H9 (cell line): ENCODE results near the gene PLCH1. TPM values are rescaled to one million over a fixed set of nuclear protein-coding genes. Genes with fewer than 3 reads are reported as not detected.

ENCODE experiments used
- DNase-seq: peaks from one replicate; pipeline ENCODE4 v3.0.0-alpha.2; 2017
- H2AFZ ChIP-seq: one replicate; pipeline ENCODE4 v1.6.1; 2013; ENCODE audit warnings: mild to moderate bottlenecking, low read length, control low read depth, moderate library complexity
- H2AK5ac ChIP-seq: 2 replicates; pipeline ENCODE4 v1.6.1; 2013; ENCODE audit warnings: low read length, control low read depth, mixed read lengths; ENCODE audit not compliant: insufficient read length
- H2BK120ac ChIP-seq: one replicate; pipeline ENCODE4 v1.6.1; 2013; ENCODE audit warnings: low read depth, mild to moderate bottlenecking, low read length, control low read depth, inconsistent platforms; ENCODE audit not compliant: poor library complexity, severe bottlenecking
- H2BK12ac ChIP-seq: 2 replicates; pipeline ENCODE4 v1.6.1; 2013; ENCODE audit warnings: low read length, control low read depth, mixed read lengths, low read depth; ENCODE audit not compliant: insufficient read length
- H2BK15ac ChIP-seq: 2 replicates; pipeline ENCODE4 v1.6.1; 2013; ENCODE audit warnings: low read depth, low read length, control low read depth
- H2BK20ac ChIP-seq: one replicate; pipeline ENCODE4 v1.6.1; 2013; ENCODE audit warnings: low read depth, mild to moderate bottlenecking, low read length, control low read depth, inconsistent platforms; ENCODE audit not compliant: poor library complexity, severe bottlenecking
- H2BK5ac ChIP-seq: 2 replicates; pipeline ENCODE4 v1.6.1; 2013; ENCODE audit warnings: low read length, control low read depth, mixed read lengths; ENCODE audit not compliant: insufficient read length
- H3K14ac ChIP-seq: 2 replicates; pipeline ENCODE4 v1.6.1; 2013; ENCODE audit warnings: low read length, control low read depth; ENCODE audit not compliant: insufficient read depth
- H3K18ac ChIP-seq: 2 replicates; pipeline ENCODE4 v1.6.1; 2013; ENCODE audit warnings: low read depth, mild to moderate bottlenecking, mixed read lengths, low read length, control low read depth; ENCODE audit not compliant: insufficient read length
- H3K23ac ChIP-seq: 2 replicates; pipeline ENCODE4 v1.6.1; 2013; ENCODE audit warnings: low read length, control low read depth, mixed read lengths, low read depth; ENCODE audit not compliant: insufficient read length
- H3K23me2 ChIP-seq: 2 replicates; pipeline ENCODE4 v1.6.1; 2013; ENCODE audit warnings: low read depth, mild to moderate bottlenecking, mixed read lengths, low read length, control low read depth; ENCODE audit not compliant: insufficient read length, poor library complexity, severe bottlenecking
- H3K27ac ChIP-seq: 2 replicates; pipeline ENCODE4 v1.5.1; 2013; ENCODE audit warnings: low read length, control low read depth, mixed read lengths, low read depth; ENCODE audit not compliant: insufficient read length
- H3K27me3 ChIP-seq: 2 replicates; pipeline ENCODE4 v1.6.1; 2013; ENCODE audit warnings: low read length, control low read depth, inconsistent platforms; ENCODE audit not compliant: insufficient read depth
- H3K4ac ChIP-seq: 2 replicates; pipeline ENCODE4 v1.6.1; 2013; ENCODE audit warnings: low read depth, mild to moderate bottlenecking, control low read depth, inconsistent platforms, low read length, moderate library complexity
- H3K4me1 ChIP-seq: 2 replicates; pipeline ENCODE4 v1.6.1; 2013; ENCODE audit warnings: low read length, control low read depth, inconsistent platforms; ENCODE audit not compliant: insufficient read depth
- H3K4me2 ChIP-seq: 2 replicates; pipeline ENCODE4 v1.6.1; 2013; ENCODE audit warnings: low read length, control low read depth, mixed read lengths; ENCODE audit not compliant: insufficient read length, insufficient read depth
- H3K56ac ChIP-seq: 2 replicates; pipeline ENCODE4 v1.6.1; 2013; ENCODE audit warnings: low read depth, mild to moderate bottlenecking, mixed read lengths, low read length, control low read depth; ENCODE audit not compliant: insufficient read length
- H3K79me1 ChIP-seq: 2 replicates; pipeline ENCODE4 v1.6.1; 2013; ENCODE audit warnings: low read depth, mild to moderate bottlenecking, moderate library complexity, low read length, control low read depth, inconsistent platforms; ENCODE audit not compliant: insufficient read depth, poor library complexity, severe bottlenecking
- H3K79me2 ChIP-seq: 2 replicates; pipeline ENCODE4 v1.6.1; 2013; ENCODE audit warnings: low read length, control low read depth, inconsistent platforms; ENCODE audit not compliant: insufficient read depth
- H3K9ac ChIP-seq: 2 replicates; pipeline ENCODE4 v1.6.1; 2013; ENCODE audit warnings: low read length, control low read depth, mixed read lengths; ENCODE audit not compliant: insufficient read length; ENCODE audit errors: extremely low read depth
- H3K9me3 ChIP-seq: one replicate; pipeline ENCODE4 v1.6.1; 2013; ENCODE audit warnings: low read depth, low read length, inconsistent platforms; ENCODE audit not compliant: control insufficient read depth
- H3T11ph ChIP-seq: one replicate; pipeline ENCODE4 v1.6.1; 2013; ENCODE audit warnings: mild to moderate bottlenecking, low read length, control low read depth, inconsistent platforms
- H4K20me1 ChIP-seq: one replicate; pipeline ENCODE4 v1.6.1; 2013; ENCODE audit not compliant: control insufficient read depth, insufficient read length, insufficient read depth
- H4K5ac ChIP-seq: 2 replicates; pipeline ENCODE4 v1.6.1; 2013; ENCODE audit warnings: low read depth, mild to moderate bottlenecking, mixed read lengths, low read length, control low read depth; ENCODE audit not compliant: insufficient read length
- H4K8ac ChIP-seq: replicated peaks from 2 replicates; pipeline ENCODE4 v1.6.1; 2013; ENCODE audit warnings: low read length, control low read depth, mixed read lengths, low read depth; ENCODE audit not compliant: insufficient read length
- H4K91ac ChIP-seq: 2 replicates; pipeline ENCODE4 v1.6.1; 2013; ENCODE audit warnings: low read depth, mild to moderate bottlenecking, moderate library complexity, mixed read lengths, low read length, control low read depth; ENCODE audit not compliant: insufficient read length
- H3K27ac Mint-ChIP-seq, 3 experiments: 2 replicates in 2 of 3; 3 replicates in 1 of 3; pipeline ENCODE4 v1.8.0; 2020 to 2021; ENCODE audit warnings: mixed read lengths in 3 of 3, mild to moderate bottlenecking in 1 of 3, moderate library complexity in 1 of 3
- H3K27me3 Mint-ChIP-seq: 2 replicates; pipeline ENCODE4 v1.8.0; 2021; ENCODE audit warnings: low read depth, mild to moderate bottlenecking, moderate library complexity, mixed read lengths
- H3K36me3 Mint-ChIP-seq, 3 experiments: 2 replicates in 2 of 3; 3 replicates in 1 of 3; pipeline ENCODE4 v1.8.0; 2020 to 2021; ENCODE audit warnings: low read depth in 3 of 3, mixed read lengths in 3 of 3; ENCODE audit not compliant: insufficient read depth in 1 of 3
- H3K4me1 Mint-ChIP-seq, 2 experiments: 2 replicates each; pipeline ENCODE4 v1.8.0; 2020; ENCODE audit warnings: mixed read lengths in 2 of 2
- H3K4me3 Mint-ChIP-seq, 2 experiments: 2 replicates in 1 of 2; 3 replicates in 1 of 2; pipeline ENCODE4 v1.8.0; 2020 to 2021; ENCODE audit warnings: mild to moderate bottlenecking in 2 of 2, mixed read lengths in 2 of 2, moderate library complexity in 1 of 2
- H3K9me3 Mint-ChIP-seq, 2 experiments: 2 replicates in 1 of 2; 3 replicates in 1 of 2; pipeline ENCODE4 v1.8.0; 2020; ENCODE audit warnings: mild to moderate bottlenecking in 2 of 2, mixed read lengths in 2 of 2, moderate library complexity in 1 of 2
- CTCF ChIP-seq: fragments of 200-600 bp; sonication (generic); conservative IDR thresholded peaks from 3 replicates; pipeline ENCODE4 v1.8.0; 2021; ENCODE audit warnings: antibody characterized with exemption, mild to moderate bottlenecking
- WGBS: extraction: QIAGEN DNeasy Blood & Tissue Kit; methylation state at CpG from one replicate; pipeline ENCODE4 v1.1.7; 2013; ENCODE audit warnings: missing lambda C conversion rate, low lambda C conversion rate, mixed read lengths; ENCODE audit not compliant: insufficient read length; ENCODE audit errors: extremely low coverage; 5-methylcytosine and 5-hydroxymethylcytosine counted together
- total RNA-seq: library from RNA; stranded (reverse); gene quantifications from 2 replicates; pipeline ENCODE4 v1.2.1, GENCODE V29; 2021

PLCH1 gene
- total RNA-seq, 1 experiment from 2014 or later: 19.0 TPM

- no peak overlapping the region for H2BK20ac ChIP-seq
- H4K91ac ChIP-seq: no peak overlapping the region
- no peak overlapping the region for H4K5ac ChIP-seq
- H3K56ac ChIP-seq: no peak overlapping the region
- H3K23me2 ChIP-seq: no peaks in the 10 kb centered on the region
- H2BK12ac ChIP-seq: no peak overlapping the region
- Mint-ChIP-seq H3K27me3 (peaks cover 3% of the 10 kb centered on the region), H3K27ac (no peak overlapping the region), H3K36me3 (0 out of 7 replicates have a peak, but pooled peaks cover 0 to 6% (median 0%) of the 10 kb centered on the region in 3 experiments), H3K4me3 (no peak overlapping the region), H3K9me3 (peaks cover 4 to 6% of the 10 kb centered on the region in 2 experiments; a peak in 2 of 5 replicates), H3K4me1 (peaks cover 4 to 10% of the 10 kb centered on the region in 2 experiments)
- no peak overlapping the region for H3K4ac ChIP-seq
- no peak overlapping the region for H3K23ac ChIP-seq
- no peak overlapping the region for H2BK120ac ChIP-seq
- DNase-seq: no peak
- H3K79me1 ChIP-seq: no peaks in the 10 kb centered on the region
- H3K9ac ChIP-seq: no peak overlapping the region
- H4K20me1 ChIP-seq: no peaks in the 10 kb centered on the region
- no peak overlapping the region for H2AK5ac ChIP-seq
- no peak overlapping the region for H3T11ph ChIP-seq
- no peaks in the 10 kb centered on the region for H3K79me2 ChIP-seq
- no peaks in the 10 kb centered on the region for H3K9me3 ChIP-seq
- no peak overlapping the region for H2BK5ac ChIP-seq
- no peak overlapping the region for H3K18ac ChIP-seq
- no peak overlapping the region for H3K14ac ChIP-seq
- no peak for TF ChIP-seq CTCF
- no peak overlapping the region for H2AFZ ChIP-seq
- H3K27me3 ChIP-seq: no peaks in the 10 kb centered on the region
- no peak overlapping the region for H2BK15ac ChIP-seq
- H3K4me2 ChIP-seq: no peak overlapping the region
- no peak overlapping the region for H3K27ac ChIP-seq
- H4K8ac ChIP-seq: no peak overlapping the region
- no peaks in the 10 kb centered on the region for H3K4me1 ChIP-seq
- WGBS: no CpG with 5 or more reads among the region's 3 CpGs
Measured at GRCh38 chr3:155407971-155408370, 336.9 kb downstream of the PLCH1 start.
